ELR (cell line): ENCODE results near the gene CHRNA5.
"Not testable (repeated sequence)": the region's sequence is repeated elsewhere in the genome, so short reads cannot be mapped to it uniquely, and the experiment has no call there.

ENCODE experiments used
- DNase-seq: peaks from one replicate; pipeline ENCODE4 v3.0.0-alpha.2; 2015; ENCODE audit warnings: low read depth

Gene CHRNA5

DNA sequence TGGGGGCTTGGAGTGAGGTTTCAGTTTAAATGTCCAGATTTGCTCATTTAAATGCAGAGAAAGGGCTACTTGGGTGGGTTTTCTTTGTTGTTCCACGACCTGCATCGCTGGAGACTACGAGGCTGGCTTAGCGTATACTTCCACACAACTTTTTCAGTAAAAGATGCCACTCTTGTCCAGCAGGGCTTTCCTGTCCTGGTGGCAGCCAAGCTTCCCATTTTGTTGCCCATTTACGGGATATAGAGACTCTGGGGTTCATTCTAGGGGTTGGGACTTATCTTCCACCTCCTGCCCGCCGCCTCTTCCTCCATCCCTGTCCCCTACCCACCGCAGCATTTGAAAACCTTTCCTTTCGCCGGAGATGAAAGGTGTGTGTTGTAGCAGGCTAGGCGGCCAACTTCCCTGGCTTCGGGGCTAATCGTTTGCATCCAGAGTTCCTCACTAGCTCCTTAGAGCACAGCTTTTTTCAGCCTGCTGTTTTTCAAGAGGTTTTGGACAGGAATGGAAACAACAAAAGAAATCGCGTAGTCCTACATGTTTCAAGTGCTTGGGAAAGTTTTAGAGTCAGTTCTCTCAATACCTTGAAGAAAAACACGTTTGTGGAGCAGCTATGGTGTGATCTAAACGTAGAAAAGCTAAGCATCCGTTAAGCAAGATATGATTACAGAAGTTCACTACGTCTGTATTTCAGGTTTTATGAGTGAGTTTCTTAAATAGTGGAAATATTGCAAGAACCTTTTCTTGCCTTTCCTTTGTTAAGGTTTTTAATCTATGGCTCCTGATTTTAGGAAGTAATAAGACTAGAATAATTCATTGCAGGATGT, 843 bp downstream of the CHRNA5 start:
- peak; percentile 60 for DNase-seq

DNA sequence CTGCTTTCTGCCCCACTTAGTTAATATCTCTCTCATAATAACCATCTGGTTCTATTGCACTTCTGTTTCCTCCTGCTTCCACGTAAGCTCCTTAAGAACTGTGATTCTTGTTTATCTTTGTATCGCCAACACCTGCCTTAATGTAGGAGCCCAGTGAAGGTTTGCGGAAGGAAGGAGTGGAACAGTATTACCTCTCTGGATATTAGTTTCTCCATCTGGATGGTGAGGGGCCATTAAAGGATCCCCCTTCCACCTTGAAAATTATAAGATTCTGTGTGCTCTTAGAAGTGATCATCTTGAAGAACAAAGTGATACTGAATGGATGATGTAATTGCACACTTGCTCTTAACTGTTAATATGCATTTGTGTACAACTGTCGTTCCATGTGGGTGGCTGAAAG, 2.2 kb downstream of the CHRNA5 start:
- no peak for DNase-seq

DNA sequence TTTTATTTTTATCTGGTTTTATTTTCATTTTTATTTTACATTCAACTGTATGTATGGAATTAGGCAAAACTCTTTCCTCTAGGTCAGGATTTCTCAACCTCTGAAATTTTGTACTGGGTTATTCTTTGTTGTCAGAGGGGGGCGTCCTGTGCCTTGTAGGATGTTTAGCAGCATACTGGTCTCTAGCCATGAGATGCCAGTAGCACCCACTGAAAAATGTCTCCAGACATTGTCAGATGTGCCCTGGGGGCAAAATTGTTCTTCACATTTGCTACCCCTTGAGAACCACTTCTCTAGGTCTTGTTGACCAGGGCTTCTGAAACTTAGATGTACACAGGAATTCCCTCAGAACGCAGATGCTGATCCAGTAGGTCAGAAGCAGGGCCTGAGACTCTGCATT, 5.4 kb downstream of the CHRNA5 start:
- DNase-seq, result peak; percentile 12

DNA sequence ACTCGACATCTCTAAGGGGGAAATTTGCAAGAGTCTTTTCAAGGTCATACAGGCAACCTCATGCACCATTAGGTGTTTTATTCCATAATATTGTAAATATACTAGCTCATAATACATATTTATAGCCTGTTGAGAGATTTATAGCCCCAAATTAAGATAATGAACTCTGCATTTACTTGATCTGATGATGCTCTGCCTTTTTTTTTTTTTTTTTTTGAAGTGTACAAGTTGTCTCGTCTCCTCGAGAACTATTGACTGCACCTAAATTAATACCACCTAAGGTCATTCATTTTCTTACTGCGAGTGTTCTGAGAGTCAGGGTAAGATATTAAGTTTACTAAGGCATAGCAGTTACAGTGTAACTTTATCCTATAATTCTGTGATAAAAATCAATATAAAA, 6.1 kb downstream of the CHRNA5 start:
- no peak for DNase-seq

DNA sequence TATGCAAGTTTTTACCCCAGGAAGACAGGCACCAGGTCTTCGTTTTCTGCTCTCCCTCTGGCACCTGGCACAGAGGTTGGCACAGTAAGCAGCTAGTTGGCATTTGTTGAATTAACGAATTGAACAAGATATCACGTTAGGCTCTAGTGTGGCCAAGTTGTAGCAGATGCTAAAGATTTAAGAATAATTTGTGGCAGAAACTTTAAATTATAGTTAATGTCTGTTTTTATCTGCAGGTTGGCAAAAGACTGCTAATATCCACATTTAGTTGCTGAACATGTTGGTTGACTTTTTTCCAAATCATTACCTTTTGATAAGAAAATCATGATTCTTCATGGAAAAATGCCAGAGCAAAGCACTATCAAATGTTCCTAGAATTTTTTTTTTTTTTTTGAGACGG, 8.1 kb downstream of the CHRNA5 start:
- DNase-seq, result no peak

DNA sequence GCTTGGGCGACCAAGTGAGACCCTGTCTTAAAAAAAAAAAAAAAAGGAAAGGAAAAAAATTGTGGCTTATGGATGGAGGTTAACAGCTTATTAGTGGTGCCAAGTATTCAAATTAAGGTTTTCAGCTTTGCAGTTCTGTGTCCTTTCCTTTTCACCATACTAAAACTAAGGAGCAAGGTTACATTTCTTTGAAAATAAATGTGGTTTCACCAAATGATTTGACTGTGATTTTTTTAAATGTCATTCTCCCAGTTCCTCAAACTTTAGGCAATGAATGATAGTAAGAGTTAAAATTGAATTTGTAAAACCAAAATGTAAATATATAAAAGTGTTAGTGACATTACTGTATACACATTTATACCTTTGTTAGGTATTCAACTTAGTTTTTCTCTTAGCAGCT, 9.6 kb downstream of the CHRNA5 start:
- DNase-seq, result no peak

DNA sequence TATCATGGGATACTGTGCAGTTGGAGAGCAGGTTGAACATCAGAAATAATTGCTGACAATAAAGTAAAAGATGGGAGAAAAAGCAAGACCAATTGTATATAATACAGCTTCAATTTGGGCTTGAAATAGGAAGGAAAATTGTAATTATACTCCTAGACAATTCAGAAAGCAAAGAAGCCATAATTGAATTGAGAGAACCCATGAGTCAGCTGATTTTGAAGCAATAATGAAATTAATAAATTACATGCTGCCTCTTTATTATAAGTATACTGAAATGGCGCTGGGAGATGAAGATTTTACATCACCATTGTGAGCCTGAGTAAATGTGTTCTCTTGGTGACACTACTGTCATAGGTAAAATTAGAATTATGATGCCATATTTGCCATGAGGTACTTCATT, 32.3 kb downstream of the CHRNA5 start:
- no peak for DNase-seq

DNA sequence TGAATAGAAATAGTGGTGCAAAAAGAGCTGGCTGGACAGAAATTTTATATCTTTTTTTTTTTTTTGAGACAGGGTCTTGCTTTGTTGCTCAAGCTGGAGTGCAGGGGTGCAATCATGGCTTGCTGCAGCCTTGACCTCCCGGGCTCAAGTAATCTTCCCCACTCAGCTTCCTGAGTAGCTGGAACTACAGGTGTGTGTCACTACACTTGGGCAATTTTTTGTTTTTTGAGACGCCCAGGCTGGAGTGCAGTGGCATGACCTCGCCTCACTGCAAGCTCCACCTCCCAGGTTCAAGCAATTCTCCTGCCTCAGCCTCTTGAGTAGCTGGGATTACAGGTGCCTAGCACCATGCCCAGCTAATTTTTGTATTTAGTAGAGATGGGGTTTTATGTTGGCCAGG, 33.0 kb downstream of the CHRNA5 start:
- no peak for DNase-seq

DNA sequence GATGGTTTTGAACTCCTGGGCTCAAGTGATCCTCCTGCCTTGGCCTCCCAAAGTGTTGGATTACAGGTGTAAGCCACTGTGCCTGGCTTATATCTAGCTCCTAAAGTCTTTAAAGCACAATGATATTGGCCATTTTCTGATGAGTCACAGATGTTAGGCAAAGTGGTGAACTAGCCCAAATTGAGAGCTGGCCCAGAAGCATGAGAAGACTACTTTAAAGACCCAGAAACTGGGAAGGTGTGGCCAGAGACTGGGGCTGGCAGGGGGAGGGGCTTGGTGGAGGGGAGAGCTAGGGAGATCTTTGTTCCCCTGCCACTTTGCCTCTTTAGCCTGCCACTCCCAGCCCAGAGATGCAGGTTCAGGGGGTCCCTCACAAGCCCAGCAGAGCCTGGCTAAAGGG, 33.9 kb downstream of the CHRNA5 start:
- no peak for DNase-seq

DNA sequence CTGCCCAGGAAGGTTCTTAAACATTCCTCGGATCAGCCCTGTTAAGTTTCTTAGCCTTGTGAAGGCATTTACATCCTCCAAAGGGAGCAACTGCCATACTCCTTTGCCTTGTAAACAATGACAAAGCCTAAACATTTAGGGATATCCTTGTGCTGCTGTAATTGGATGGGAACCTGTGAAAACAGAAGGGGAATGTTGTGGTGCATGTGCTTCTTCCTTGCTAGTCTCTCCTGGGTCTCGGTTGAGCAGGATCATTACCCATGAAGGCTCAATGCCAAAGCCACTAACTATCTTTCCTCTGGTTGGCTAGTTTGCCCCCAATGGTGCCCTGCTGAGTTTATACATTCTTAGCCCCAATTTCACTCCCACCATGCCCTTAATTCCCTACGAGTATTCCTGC, 38.1 kb downstream of the CHRNA5 start:
- no peak for DNase-seq

DNA sequence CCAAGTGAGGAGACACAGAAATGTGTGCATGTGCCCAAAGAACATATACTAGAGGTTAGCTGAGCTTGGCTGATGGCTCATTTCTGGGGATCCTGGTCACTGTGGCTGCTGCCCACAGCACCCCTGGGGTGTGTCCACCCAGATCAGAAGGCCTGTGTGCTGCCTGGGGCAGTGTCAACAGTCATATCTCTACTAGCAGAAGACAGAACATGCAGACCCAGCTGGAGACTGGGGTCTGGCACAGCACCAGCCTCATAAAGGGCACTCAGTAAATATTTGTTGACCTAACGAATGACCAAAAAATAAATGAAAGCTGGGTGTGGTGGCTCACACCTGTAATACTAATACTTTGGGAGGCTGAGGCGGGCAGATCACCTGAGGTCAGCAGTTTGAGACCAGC, 39.1 kb downstream of the CHRNA5 start:
- no peak for DNase-seq

DNA sequence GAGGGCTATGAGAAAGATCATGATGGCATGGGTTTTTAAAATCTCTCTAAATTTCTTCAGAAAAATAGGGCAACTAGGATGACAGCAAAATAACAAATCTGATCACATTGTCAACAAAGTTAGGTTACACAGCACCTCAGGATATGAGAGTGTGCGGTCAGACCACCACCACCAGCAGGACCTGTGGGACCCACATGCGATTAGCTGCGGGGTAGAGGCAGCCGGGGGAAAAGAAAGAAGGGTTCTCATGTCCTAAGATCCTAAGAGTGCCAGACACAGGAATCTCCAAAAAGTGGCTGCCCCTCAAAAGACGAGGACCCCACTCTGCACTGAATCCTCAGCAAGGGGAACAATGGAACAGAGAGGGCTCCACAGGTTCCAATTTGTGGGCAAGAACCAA, 39.9 kb downstream of the CHRNA5 start:
- no peak for DNase-seq

DNA sequence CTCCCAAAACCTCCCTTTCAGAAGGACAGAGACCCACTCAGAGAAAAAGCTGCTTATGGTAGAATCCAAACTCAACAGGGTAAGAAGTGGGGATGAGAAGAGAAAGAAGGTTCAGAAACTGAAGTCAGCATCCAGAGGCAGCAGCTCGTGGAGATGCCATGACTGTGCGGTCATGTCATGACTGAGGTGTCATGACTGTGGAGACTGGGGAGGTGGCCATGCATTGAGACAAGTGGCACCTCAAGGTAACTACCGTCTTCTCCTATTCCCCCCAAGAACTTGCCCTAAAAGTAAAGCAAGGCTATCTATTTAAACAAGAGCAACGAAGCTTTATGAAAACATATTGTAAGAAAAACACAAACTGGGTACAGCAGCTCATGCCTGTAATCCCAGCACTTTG, 40.4 kb downstream of the CHRNA5 start:
- no peak for DNase-seq

DNA sequence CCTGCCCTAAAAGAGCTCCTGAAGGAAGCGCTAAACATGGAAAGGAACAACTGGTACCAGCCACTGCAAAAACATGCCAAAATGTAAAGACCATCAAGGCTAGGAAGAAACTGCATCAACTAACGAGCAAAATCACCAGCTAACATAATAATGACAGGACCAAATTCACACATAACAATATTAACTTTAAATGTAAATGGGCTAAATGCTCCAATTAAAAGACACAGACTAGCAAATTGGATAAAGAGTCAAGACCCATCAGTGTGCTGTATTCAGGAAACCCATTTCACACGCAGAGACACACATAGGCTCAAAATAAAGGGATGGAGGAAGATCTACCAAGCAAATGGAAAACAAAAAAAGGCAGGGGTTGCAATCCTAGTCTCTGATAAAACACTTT, 44.2 kb downstream of the CHRNA5 start:
- not testable (repeated sequence) for DNase-seq

DNA sequence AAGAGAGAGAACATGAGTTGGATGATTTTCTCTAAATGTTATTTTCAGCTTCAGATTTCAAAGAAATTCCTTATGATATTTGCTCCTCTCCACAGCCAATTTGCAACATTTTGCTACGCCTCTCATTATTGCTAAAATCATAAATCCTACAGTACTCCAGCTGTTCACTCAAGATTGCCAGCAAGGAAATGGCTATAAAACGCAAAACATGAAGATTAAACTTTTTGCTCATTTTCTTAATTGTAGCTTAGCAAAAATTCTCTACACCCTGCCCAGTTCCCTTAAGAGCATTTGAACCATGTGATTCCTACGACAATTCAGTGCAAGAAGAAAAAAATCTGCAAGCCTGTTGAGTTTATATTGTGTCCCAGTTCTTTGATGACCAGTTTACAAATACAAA, 48.7 kb downstream of the CHRNA5 start:
- DNase-seq, result no peak

DNA sequence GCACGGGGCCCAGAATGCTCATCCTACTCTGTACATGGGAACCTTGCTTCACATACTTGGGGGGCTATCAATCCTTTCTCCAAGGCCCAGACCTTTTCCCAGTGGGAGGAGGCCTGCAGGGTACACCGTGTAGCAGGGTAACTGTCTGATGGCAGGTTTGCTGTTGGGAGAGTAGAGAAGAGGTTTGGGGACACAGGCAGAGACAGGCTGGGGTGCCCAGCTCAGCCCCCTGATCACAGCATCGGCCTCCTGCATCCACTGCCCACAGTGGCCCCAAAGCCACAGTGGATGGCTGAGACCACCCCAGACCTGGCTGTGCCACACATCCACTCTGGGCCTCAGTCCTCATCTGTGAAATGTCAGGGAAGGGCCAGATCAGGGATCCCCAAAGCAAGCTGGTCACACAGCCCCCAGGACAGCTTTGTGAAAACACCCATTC, 49.9 kb downstream of the CHRNA5 start:
- no peak for DNase-seq

DNA sequence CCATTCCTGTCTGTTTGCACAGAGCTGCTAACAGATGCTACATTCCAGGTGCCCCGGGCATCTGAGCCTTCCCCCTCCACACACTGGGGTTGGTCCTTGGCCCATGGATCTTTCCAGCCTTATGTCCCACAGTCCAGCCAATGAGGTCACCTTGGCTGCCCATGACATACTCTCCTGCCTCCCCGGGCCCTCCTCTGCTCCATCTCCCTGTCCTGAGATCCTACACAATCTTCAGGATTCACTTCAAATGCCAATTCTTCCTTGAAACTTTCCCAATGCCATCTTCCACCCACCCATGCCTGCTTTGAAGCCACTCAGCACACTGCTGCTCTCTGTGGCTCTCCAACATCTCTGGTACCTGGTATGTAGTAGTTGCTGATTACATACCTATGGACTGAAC, 51.2 kb downstream of the CHRNA5 start:
- DNase-seq, result no peak

DNA sequence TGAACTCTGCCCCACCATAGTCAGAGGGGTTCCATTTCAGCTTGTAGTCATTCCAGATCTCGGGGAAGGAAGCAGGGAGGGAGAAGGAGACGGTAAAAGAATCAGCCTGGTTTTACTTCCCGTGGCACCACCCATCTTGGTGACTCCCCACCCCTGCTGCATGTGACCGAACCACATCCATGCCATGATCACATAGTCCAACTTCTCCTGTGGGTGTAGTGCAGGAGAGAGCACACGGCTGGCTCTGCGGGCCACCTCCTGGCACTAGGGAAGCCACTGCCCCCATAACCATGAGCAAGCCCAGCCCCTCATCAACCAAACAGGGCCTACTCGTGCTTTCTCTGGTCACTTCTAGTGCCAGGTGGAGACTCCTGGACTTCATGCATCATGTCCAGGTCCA, 51.8 kb downstream of the CHRNA5 start:
- DNase-seq, result no peak

DNA sequence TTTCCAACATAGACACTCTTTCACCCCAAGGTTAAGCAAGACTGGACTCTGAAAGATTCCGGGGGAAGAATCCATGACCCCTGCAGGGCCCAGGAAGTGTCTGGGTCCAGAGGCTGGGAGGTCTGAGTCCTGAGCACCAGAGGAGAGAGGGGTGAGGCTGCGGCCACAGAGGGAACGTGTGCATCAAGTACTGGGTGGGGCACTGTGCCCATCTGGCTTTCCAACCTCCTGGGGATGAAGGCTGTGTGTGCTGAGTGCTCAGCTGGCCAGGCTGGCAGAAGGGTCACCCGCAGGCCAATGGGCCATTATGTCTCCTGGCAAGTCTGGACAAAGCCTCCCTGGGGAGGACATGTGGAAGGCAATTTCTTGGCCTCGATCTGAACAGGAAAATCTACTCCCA, 52.2 kb downstream of the CHRNA5 start:
- DNase-seq, result no peak

DNA sequence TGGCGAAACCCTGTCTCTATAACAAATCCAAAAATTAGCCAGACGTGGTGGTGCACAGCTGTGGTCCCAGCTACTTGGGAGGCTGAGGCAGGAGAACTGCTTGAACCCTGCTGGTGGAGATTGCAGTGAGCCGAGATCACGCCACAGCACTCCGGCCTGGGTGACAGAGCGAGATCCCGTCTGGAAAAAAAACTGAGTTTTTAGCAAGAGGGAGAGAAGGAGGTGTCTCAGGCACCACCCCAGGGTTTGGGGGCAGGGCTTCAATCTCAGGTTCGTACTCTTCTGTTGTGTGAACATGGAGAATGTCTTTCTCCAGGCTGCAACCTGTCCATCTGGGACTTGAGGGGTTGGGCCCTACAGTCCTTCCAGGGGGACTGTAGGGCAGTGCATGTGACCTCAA, 52.7 kb downstream of the CHRNA5 start:
- no peak for DNase-seq

DNA sequence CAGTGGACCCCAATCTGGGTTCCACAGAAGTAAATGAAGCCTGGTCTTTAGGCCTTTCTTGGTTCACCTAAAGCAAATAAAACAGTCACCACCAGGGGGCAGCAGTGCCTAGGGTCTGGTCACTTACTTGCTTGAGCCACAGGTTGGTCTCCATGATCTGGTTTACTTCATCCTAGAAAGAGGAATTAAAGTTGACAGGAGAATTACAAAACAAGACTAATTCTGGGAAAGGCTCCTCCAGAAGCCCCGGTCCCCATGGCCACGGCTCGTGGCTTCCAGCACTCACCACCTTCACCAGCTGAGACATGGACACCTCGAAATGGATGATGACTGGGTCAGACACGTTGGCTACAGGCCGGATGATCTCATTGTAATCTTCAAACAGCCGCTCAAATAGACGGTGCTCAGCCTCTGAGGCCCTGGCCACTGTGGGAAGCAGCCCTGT, 53.2 kb downstream of the CHRNA5 start:
- peak; percentile 81 for DNase-seq

DNA sequence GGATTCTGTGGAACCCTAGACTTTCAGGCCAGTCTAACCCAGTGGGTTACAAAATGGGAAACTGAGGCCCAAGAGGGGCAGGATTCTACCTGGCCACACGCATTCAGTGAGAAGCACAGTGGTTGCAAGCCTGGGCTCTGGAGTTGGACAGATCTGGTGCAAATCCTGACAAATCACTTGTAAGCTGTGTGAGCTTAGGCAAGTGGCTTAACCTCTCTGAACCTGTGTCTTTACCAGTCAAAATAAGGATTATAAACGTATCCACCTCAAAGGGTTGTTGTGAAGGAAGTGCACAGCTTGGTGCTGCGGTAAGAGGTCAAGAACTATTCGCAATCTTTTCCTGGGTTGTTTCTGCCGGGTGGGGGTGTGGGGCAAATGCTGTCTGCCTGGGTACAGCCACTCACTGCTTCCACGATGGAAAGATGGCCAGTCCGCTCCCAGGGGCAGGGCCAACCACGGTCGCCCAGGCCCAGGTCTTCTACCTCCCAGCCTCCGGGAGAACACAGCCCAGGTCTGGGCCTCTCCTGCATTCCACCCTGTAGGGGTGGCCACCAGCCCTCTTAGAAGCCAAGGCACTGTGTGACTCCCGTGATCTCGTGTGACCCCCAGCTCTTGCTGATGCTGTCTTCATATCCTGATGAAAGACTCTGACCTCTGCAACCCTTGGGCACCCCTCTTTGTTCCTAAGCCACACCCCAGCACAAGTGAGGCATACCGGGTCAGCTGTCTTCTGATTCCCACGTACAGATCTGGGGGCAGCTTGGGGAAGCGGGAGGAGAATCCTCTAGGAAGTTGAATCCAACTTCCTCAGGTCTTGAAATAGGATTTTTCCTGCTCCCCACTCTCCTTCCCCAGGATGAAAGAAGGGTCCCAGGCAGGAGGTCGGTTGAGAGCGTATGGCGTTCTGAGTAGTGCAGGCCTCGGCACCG, 54.0 kb downstream of the CHRNA5 start:
- DNase-seq, result no peak

DNA sequence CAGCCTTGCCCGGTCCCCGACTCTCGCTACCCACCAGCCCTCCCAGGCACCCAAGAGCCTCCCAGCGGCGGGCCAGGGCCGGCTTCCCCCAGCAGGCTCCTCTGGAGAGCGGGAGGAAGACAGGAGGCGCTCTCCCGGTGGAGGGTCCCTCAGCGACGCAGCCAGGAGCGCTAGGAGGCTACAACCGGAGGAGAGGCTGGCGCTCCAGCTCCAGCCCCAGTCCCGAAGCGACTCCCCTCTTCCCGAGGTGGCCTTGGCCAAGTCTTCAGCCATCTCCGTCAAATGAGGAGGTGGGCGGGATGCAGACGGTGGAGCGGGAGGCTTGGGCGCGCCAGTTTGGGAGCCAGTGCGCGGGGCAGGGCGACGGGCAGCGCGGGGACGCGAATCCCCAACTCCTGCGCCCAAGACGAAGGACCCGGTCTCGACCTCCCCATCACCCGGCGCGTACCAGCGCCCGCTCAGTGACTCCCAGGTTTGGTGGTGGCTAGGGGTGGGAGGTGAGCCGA, 54.8 kb downstream of the CHRNA5 start:
- DNase-seq, result no peak
